GM21825 (cell line): ENCODE data around the gene MARCHF10.
"Not testable (repeated sequence)": the region's sequence is repeated elsewhere in the genome, so short reads cannot be mapped to it uniquely, and the experiment has no call there.

Experiments used
- ATAC-seq: cut with Tn5 transposase; IDR thresholded peaks from one replicate; pipeline ENCODE4 v1.9.1; 2021; ENCODE audit warnings: mild to moderate bottlenecking, moderate library complexity; ENCODE audit not compliant: unreplicated experiment

The MARCHF10 gene

GRCh38 chr17:62807812-62808575, at the start of gene MARCHF10:
Gene MARCHF10 (minus strand): TSS chr17:62808314. CDS start chr17:62801735, 6,579 bp downstream.
- no peak for ATAC-seq

- ATAC-seq, result no peak
These were observed 49.4 kb upstream of the MARCHF10 start for GRCh38 chr17:62857526-62857925.

DNA sequence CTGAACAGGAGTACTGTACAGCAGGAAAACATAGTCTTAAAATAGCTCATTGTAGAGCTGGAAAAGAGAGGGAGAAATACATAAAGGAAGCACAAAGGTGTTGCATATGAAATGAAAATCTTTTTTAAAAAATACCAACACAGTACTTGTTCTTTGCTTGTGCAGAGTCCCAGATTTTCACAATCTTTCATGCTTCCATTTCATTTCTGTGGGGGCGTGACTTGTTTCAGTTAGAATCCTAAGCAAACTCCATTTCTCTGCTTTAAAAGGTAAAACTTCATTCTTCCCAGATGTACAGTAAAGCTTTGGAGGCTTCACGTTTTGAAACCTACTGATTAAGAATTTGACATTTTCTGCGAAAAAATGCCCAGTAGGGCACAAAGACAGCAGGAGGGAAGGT, 48.5 kb upstream of the MARCHF10 start:
- ATAC-seq, result no peak

DNA sequence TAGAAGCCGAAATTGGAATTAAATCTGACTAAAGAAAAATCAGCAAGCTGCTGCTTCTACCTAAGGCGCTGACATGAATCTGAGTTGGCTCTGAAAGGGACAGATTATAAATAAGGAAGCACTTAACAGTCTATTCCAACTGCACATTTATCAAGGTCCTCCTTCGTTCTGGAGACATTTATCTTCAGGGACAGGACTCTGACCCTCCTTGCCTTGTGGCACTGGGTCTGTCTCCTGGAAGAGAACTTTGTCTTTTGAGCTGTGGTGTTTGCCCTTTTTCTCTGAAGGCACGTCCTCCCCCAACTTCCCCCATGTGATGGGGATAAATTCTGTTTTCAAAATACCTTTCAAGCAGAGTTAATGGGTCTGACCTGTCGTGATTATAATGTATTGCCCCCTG, 47.0 kb upstream of the MARCHF10 start:
- no peak for ATAC-seq

GRCh38 chr17:62854098-62854680, 46.1 kb upstream of the MARCHF10 start:
- ATAC-seq, result no peak

DNA sequence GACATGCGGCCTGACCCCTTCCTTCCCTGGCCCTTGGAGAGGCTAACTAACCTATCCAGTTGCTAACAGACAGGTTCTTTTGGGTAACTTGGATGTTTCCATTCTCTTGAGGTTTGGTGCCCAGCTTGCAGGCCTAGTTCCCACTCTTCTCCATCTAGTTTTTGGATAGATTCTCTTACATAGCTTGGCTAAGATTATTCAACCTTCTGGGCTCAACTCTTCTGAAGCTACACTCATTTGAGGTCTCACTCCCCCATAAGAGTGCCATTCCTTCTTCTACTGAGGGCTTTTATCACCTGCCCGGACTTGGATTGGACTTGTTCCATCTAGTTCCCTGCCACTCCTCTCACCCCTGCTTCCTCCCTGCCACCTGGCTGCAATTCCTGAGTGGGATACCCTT, 44.1 kb upstream of the MARCHF10 start:
- ATAC-seq, result no peak

DNA sequence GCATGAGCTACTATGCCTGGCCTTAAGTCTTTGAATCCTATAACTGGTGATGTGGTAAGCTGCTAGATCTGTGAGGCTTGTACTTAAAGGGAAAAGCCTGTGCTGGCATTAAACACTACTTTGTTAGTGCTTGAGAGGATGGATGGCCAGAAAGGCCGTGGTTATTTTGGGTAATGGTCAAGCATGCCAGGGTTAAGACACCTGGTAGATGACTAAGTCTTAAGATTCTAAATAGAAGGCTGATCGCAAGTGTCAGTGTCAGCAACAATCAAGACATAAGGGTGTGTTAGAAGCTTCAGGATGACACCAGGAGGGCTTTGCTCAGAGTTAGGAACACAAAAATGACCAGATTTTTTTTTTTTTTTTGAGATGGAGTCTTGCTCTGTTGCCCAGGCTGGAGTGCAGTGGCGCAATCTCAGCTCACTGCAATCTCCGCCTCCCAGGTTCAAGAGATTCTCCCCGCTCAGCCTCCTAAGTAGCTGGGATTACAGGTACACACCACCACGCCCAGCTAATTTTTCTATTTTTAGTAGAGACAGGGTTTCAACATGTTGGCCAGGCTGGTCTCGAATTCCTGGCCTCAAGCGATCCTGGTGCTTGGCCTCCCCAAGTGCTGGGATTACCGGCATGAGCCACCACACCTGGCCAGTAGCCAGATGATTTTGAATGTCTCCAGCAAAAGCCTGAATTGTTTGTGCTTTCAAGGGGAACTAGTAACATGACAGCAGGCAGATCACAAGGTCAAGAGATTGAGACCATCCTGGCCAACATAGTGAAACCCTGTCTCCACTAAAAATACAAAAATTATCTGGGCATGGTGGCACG, 41.7 kb upstream of the MARCHF10 start:
- not testable (repeated sequence) for ATAC-seq

GRCh38 chr17:62848334-62848733, 40.2 kb upstream of the MARCHF10 start:
- ATAC-seq, result no peak

DNA sequence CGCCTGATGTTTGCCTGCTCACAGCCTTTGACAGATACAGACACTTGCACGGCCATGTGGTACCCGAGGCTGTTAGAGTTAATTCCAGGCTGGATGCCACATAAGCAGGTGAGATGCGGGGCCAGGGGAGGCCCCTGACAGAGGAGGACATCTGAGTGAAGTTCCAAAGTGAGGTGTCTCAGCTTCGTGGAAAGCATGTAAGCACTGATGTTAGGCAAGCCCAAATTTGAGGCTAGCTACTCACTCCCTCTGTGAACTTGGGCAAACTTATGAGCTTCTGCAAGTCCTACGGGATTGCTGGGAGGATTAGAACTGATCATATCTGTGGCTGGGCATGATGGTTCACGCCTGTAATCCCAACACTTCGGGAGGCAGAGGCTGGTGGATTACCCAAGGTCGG, 39.3 kb upstream of the MARCHF10 start:
- ATAC-seq, result no peak

DNA sequence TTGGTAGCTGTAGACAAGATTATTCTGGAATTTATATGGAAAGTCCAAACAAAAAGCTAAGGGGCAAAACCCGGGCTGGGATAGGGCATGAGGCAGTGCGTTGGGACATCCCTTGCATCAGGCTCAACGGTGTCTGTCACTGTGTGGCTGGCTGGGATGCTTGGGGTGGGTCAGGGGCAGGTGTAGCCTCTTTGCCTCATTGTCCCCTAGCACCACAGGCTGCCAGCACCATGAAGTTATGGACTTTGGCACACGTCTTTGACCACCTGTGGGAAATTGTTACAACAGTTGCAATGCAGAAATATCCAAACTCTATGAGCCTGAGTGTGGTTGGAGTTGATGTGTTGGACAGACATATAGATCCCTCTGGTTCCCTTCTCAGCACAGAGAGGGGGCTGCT, 32.8 kb upstream of the MARCHF10 start:
- no peak for ATAC-seq

GRCh38 chr17:62833816-62834215, 25.7 kb upstream of the MARCHF10 start:
- ATAC-seq, result not testable (repeated sequence)

DNA sequence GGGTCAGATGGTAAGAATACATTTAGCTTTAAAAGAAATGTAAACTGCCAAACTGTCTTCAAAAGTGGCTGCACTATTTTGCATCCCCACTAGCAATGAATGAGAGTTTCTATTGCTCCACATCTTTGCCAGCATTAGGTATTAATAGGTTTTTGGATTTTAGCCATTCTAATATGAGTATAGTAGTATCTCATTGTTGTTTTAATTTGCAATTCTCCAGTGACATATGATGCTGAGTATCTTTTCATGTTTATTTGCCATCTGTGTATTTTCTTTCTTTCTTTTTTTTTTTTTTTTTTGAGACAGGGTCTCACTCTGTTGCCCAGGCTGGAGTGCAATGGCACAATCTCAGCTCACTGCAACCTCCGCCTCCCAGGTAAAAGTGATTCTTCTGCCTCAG, 24.3 kb upstream of the MARCHF10 start:
- no peak for ATAC-seq

- not testable (repeated sequence) for ATAC-seq
These were observed 23.0 kb upstream of the MARCHF10 start for GRCh38 chr17:62831066-62831465.

- no peak for ATAC-seq
These were observed 19.8 kb upstream of the MARCHF10 start for GRCh38 chr17:62827746-62828485.

DNA sequence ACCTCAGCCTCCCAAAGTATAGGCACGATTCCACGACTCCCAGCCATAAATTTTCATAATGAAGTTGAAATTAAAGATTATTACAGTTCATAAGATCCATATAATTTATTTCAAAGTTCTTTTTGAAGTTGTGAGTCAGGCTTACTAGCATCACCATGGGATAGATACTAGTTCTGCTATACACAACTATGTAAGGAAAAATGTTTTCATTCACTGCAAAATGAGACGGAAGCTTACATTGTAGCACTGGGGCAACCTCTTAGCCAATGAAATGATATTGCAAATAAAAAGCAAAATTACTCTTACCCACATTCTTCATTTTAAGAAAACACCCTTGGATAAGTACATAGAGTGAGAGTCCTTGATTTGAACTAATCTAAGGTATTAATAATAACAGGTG, 18.8 kb upstream of the MARCHF10 start:
- no peak for ATAC-seq

DNA sequence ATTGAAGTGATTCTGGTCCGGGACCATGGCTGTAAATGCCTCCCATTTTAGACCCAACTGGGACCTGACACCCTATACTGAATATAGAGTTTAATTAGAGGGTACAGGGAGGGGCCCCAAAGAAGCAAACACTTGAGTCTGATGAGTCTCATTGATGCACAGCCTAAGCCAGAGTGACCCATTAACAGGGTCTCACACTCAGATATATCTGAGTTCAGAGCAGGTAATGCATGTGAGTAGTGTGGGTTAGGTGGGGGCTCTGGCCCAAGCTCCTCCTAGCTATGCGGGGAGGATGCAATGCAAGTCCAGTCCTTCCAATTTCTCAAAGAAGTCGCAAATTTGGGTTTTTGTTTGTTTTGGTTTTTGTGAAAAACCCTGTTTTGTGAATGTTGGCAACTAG, 17.1 kb upstream of the MARCHF10 start:
- no peak for ATAC-seq

- ATAC-seq, result no peak
These were observed 16.4 kb upstream of the MARCHF10 start for GRCh38 chr17:62824290-62825131.

GRCh38 chr17:62823111-62823893, 15.2 kb upstream of the MARCHF10 start:
- no peak for ATAC-seq
